Uterus (tissue), 2 donors: ENCODE measurements around the gene FRMPD4.

Experiments
- POLR2A ChIP-seq, 2 donors: fragments of 450-650 bp; IDR thresholded peaks; one replicate each; pipeline ENCODE4 v1.6.1; 2016; ENCODE audit warnings: antibody characterized with exemption in 2 of 2, mild to moderate bottlenecking in 1 of 2, moderate library complexity in 1 of 2
- TF ChIP-seq, protein P1 (sequence below), 4 experiments: fragments of 200-600 bp in 2 of 4; fragments of 450-650 bp in 2 of 4; sonication (generic) in 2 of 4; IDR thresholded peaks; one replicate each; pipeline ENCODE4 v1.5.1; 2016 to 2019; ENCODE audit warnings: antibody characterized with exemption in 4 of 4, mild to moderate bottlenecking in 2 of 4, moderate library complexity in 1 of 4

DNA sequence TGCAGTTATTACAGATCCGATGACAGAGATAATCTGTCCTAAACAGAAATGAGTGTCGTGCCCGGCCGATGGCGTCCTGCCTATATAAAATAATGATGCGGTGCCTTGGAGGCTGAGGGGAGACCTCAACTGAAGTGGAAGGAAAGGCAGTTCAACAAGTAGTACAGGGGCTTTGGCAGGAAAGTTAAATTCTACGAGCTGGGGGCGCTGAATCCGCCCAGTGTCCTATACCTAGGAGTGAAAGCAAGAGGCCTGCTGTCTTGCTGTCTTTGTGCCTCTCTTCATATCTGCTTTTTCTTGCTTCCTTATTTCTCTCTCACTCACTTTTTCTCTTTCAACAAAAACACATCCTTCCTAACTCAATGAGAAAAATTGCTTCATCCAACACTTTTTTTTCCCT is 570.8 kb downstream of the FRMPD4 start:
- TF ChIP-seq, protein P1, sequence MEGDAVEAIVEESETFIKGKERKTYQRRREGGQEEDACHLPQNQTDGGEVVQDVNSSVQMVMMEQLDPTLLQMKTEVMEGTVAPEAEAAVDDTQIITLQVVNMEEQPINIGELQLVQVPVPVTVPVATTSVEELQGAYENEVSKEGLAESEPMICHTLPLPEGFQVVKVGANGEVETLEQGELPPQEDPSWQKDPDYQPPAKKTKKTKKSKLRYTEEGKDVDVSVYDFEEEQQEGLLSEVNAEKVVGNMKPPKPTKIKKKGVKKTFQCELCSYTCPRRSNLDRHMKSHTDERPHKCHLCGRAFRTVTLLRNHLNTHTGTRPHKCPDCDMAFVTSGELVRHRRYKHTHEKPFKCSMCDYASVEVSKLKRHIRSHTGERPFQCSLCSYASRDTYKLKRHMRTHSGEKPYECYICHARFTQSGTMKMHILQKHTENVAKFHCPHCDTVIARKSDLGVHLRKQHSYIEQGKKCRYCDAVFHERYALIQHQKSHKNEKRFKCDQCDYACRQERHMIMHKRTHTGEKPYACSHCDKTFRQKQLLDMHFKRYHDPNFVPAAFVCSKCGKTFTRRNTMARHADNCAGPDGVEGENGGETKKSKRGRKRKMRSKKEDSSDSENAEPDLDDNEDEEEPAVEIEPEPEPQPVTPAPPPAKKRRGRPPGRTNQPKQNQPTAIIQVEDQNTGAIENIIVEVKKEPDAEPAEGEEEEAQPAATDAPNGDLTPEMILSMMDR (IDR thresholded peaks at IDR 0.05): no peak
- TF ChIP-seq POLR2A (IDR thresholded peaks at IDR 0.05): no peak
